ENCODE results near the gene STK38L.

- TF ChIP-seq, protein P1, sequence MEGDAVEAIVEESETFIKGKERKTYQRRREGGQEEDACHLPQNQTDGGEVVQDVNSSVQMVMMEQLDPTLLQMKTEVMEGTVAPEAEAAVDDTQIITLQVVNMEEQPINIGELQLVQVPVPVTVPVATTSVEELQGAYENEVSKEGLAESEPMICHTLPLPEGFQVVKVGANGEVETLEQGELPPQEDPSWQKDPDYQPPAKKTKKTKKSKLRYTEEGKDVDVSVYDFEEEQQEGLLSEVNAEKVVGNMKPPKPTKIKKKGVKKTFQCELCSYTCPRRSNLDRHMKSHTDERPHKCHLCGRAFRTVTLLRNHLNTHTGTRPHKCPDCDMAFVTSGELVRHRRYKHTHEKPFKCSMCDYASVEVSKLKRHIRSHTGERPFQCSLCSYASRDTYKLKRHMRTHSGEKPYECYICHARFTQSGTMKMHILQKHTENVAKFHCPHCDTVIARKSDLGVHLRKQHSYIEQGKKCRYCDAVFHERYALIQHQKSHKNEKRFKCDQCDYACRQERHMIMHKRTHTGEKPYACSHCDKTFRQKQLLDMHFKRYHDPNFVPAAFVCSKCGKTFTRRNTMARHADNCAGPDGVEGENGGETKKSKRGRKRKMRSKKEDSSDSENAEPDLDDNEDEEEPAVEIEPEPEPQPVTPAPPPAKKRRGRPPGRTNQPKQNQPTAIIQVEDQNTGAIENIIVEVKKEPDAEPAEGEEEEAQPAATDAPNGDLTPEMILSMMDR (IDR thresholded peaks at IDR 0.05; ENCODE audit: insufficient read depth, low read depth, low read length): no peak
- TF ChIP-seq EZH2 (IDR thresholded peaks at IDR 0.05; ENCODE audit: insufficient read depth, low read length): no peak
Observed at GRCh38 chr12:27309293-27309994, 65.4 kb downstream of the STK38L start.

Data from astrocyte (in vitro differentiated cells and primary cell).